Panc1 (cell line): ENCODE measurements around the gene NPTX1. TPM values are rescaled to one million over a fixed set of nuclear protein-coding genes. Genes with fewer than 3 reads are reported as not detected.

Source experiments
- ATAC-seq: fragments of 200-7000 bp; cut with Tn5 transposase; 2 replicates; pipeline ENCODE4 v1.9.1; 2020; ENCODE audit warnings: mild to moderate bottlenecking, moderate library complexity
- BruUV-seq: library from RNA; stranded (reverse); fragments of 400-500 nt; replicated peaks from 2 replicates; lab custom pipeline; 2021; lab: Mats Ljungman, UMichigan
- CTCF ChIA-PET: fragments of 300-600 bp; sonication (Branson Sonifier 250); formaldehyde crosslinking; loops from one replicate; lab custom pipeline; 2022; ENCODE audit warnings: antibody characterized with exemption; lab: Charles Lee
- POLR2A ChIA-PET: fragments of 300-600 bp; sonication (Branson Sonifier 250); formaldehyde crosslinking; loops from one replicate; lab custom pipeline; 2022; ENCODE audit warnings: antibody characterized with exemption; lab: Charles Lee
- DNase-seq: peaks from one replicate; pipeline ENCODE4 v3.0.0-alpha.2; 2010; ENCODE audit warnings: low read depth, low spot score
- H3K27ac ChIP-seq: 2 replicates; pipeline ENCODE4 v1.5.1; 2011; ENCODE audit warnings: mild to moderate bottlenecking, low read length, inconsistent platforms
- H3K27me3 ChIP-seq: fragments of 200-500 bp; sonication (Bioruptor generic); 2 replicates; pipeline ENCODE4 v1.6.0; 2014; ENCODE audit warnings: low read length, inconsistent platforms; ENCODE audit not compliant: control insufficient read depth, insufficient read depth
- H3K36me3 ChIP-seq: fragments of 200-500 bp; sonication (Bioruptor generic); 2 replicates; pipeline ENCODE4 v1.5.1; 2014; ENCODE audit warnings: inconsistent platforms, mild to moderate bottlenecking, low read length, moderate library complexity; ENCODE audit not compliant: control insufficient read depth, insufficient read depth
- H3K4me1 ChIP-seq: 2 replicates; pipeline ENCODE4 v1.5.1; 2011; ENCODE audit warnings: inconsistent platforms, mild to moderate bottlenecking, low read length, moderate library complexity; ENCODE audit not compliant: control insufficient read depth, insufficient read depth
- H3K4me3 ChIP-seq, 2 experiments: 2 replicates each; pipeline ENCODE4 v1.5.1; 2011 to 2012; ENCODE audit warnings: low read depth in 2 of 2, low read length in 2 of 2, mild to moderate bottlenecking in 2 of 2, inconsistent platforms in 1 of 2, moderate library complexity in 1 of 2
- H3K9me3 ChIP-seq: fragments of 200-500 bp; sonication (Bioruptor generic); 2 replicates; pipeline ENCODE4 v1.5.1; 2014; ENCODE audit warnings: low read depth, mild to moderate bottlenecking, inconsistent platforms, low read length, moderate library complexity; ENCODE audit not compliant: control insufficient read depth, insufficient read depth
- CTCF ChIP-seq: fragments of 450-650 bp; IDR thresholded peaks from 2 replicates; pipeline ENCODE4 v1.5.1; 2017; ENCODE audit warnings: mild to moderate bottlenecking
- POLR2AphosphoS5 ChIP-seq: IDR thresholded peaks from 2 replicates; pipeline ENCODE4 v1.6.1; 2012; ENCODE audit warnings: mild to moderate bottlenecking, low read depth, low read length, moderate library complexity
- SIN3A ChIP-seq: IDR thresholded peaks from 2 replicates; pipeline ENCODE4 v1.6.1; 2012; ENCODE audit warnings: low read depth, mild to moderate bottlenecking, low read length, moderate library complexity, borderline replicate concordance; ENCODE audit not compliant: insufficient read depth
- TCF7L2 ChIP-seq: IDR thresholded peaks from 2 replicates; pipeline ENCODE4 v1.6.1; 2011; ENCODE audit warnings: mild to moderate bottlenecking, low read depth, low read length, inconsistent platforms
- in situ Hi-C: cut with HindIII; loops from 2 replicates; pipeline ENCODE4 v1.10.0; 2016; ENCODE audit warnings: low sequenced_read_pairs, low pct_unique_long_range_greater_than_20kb
- intact Hi-C: fragments of 100-400 bp; cut with micrococcal nuclease; formaldehyde crosslinking; loops from one replicate; pipeline ENCODE4 v1.10.0; 2022; ENCODE audit not compliant: unreplicated experiment
- total RNA-seq: library from RNA; stranded (reverse); gene quantifications from one replicate; pipeline ENCODE4 v1.2.1, GENCODE V29; 2021; ENCODE audit not compliant: unreplicated experiment
- TF ChIP-seq, protein P1 (sequence below), 2 experiments: IDR thresholded peaks; 2 replicates each; pipeline ENCODE4 v1.6.1; 2011 to 2012; ENCODE audit warnings: low read depth in 2 of 2, control low read depth in 1 of 2, low read length in 1 of 2, mild to moderate bottlenecking in 1 of 2, moderate library complexity in 1 of 2; ENCODE audit not compliant: insufficient read depth in 1 of 2

NPTX1 gene
- total RNA-seq, 1 experiment from 2014 or later = 1.1 TPM

GRCh38 chr17:80455336-80455710 is 21.1 kb downstream of the NPTX1 start:
- no peaks in the 10 kb centered on the region for H3K27me3 ChIP-seq
- no peak for TF ChIP-seq POLR2AphosphoS5
- TF ChIP-seq, protein P1, sequence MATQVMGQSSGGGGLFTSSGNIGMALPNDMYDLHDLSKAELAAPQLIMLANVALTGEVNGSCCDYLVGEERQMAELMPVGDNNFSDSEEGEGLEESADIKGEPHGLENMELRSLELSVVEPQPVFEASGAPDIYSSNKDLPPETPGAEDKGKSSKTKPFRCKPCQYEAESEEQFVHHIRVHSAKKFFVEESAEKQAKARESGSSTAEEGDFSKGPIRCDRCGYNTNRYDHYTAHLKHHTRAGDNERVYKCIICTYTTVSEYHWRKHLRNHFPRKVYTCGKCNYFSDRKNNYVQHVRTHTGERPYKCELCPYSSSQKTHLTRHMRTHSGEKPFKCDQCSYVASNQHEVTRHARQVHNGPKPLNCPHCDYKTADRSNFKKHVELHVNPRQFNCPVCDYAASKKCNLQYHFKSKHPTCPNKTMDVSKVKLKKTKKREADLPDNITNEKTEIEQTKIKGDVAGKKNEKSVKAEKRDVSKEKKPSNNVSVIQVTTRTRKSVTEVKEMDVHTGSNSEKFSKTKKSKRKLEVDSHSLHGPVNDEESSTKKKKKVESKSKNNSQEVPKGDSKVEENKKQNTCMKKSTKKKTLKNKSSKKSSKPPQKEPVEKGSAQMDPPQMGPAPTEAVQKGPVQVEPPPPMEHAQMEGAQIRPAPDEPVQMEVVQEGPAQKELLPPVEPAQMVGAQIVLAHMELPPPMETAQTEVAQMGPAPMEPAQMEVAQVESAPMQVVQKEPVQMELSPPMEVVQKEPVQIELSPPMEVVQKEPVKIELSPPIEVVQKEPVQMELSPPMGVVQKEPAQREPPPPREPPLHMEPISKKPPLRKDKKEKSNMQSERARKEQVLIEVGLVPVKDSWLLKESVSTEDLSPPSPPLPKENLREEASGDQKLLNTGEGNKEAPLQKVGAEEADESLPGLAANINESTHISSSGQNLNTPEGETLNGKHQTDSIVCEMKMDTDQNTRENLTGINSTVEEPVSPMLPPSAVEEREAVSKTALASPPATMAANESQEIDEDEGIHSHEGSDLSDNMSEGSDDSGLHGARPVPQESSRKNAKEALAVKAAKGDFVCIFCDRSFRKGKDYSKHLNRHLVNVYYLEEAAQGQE (IDR thresholded peaks at IDR 0.05; ENCODE audit: insufficient read depth in 1 of 2, low read depth in 2 of 2, low read length in 1 of 2) = no peak
- TF ChIP-seq TCF7L2 = no peak
- no peak for TF ChIP-seq CTCF
- no peak for TF ChIP-seq SIN3A
- H3K36me3 ChIP-seq = no peaks in the 10 kb centered on the region; the same call in 1 of the 2 replicates
- intact Hi-C loops (no loop called here), in situ Hi-C loops (no loop called here)
- peaks cover 20% of the 10 kb centered on the region for H3K4me1 ChIP-seq
- no TSS peak for BruUV-seq
- CTCF ChIA-PET = interaction anchor here (0.7 kb wide), 1 partner anchor 17 kb away, joined by 14 read pairs; no protein-coding TSS in a partner anchor
- no peaks in the 10 kb centered on the region for H3K9me3 ChIP-seq
- peak overlapping the region; percentile 87 to 88 for H3K4me3 ChIP-seq
- POLR2A ChIA-PET = interaction anchor here (0.5 to 1.2 kb wide), 5 partner anchors 9 to 515 kb away, joined by 4 to 10 read pairs (median 4); no protein-coding TSS in a partner anchor
- peak; percentile 57 for ATAC-seq
- no peak for DNase-seq
- H3K27ac ChIP-seq = peak overlapping the region; percentile 96

- POLR2A ChIA-PET = interaction anchor here (0.5 to 1.2 kb wide), 5 partner anchors 9 to 516 kb away, joined by 3 to 4 read pairs (median 4); no protein-coding TSS in a partner anchor
- TF ChIP-seq SIN3A (peak; percentile 95; the same call in 1 of the 2 replicates), POLR2AphosphoS5 (peak; percentile 96), TCF7L2 (no peak)
- DNase-seq = peak; percentile 54
Observed at GRCh38 chr17:80454557-80455335, 21.7 kb downstream of the NPTX1 start.

More at GRCh38 chr17:80454557-80455335, 21.7 kb downstream of the NPTX1 start:
- no peaks in the 10 kb centered on the region for H3K27me3 ChIP-seq
- no peaks in the 10 kb centered on the region for H3K9me3 ChIP-seq
- H3K36me3 ChIP-seq = no peaks in the 10 kb centered on the region; the same call in 1 of the 2 replicates
- peak overlapping the region; percentile 87 to 88 for H3K4me3 ChIP-seq
- H3K4me1 ChIP-seq = peaks cover 20% of the 10 kb centered on the region
- BruUV-seq = no TSS peak
- intact Hi-C loops = no loop called here
- ATAC-seq = peak; percentile 95
- in situ Hi-C loops = no loop called here
- peak overlapping the region; percentile 96 for H3K27ac ChIP-seq
- CTCF ChIA-PET = no interaction called here
